Lower leg skin (tissue), 3 donors: ENCODE measurements around the gene MYL12A.

ENCODE experiments used
- CTCF ChIP-seq, 3 donors: fragments of 450-650 bp; IDR thresholded peaks; one replicate each; pipeline ENCODE4 v1.5.1; 2016; ENCODE audit warnings: antibody characterized with exemption in 3 of 3, mild to moderate bottlenecking in 3 of 3, moderate library complexity in 2 of 3
- POLR2A ChIP-seq, 2 donors: fragments of 450-650 bp; IDR thresholded peaks; one replicate each; pipeline ENCODE4 v1.6.1; 2016 to 2017; ENCODE audit warnings: antibody characterized with exemption in 2 of 2, mild to moderate bottlenecking in 1 of 2, moderate library complexity in 1 of 2

GRCh38 chr18:3260995-3261372 lies 13.4 kb downstream of the MYL12A start:
- TF ChIP-seq CTCF (IDR thresholded peaks at IDR 0.05): no peak
- TF ChIP-seq POLR2A (IDR thresholded peaks at IDR 0.05): no peak
